Psoas muscle (tissue), 8 donors: ENCODE data around the gene SLC1A2. TPM values are rescaled to one million over a fixed set of nuclear protein-coding genes. Genes with fewer than 3 reads are reported as not detected.

Experiments
- ATAC-seq, 4 donors: fragments of 200-7000 bp; cut with Tn5 transposase; one replicate each; pipeline ENCODE4 v1.9.1; 2020; ENCODE audit warnings: moderate library complexity in 3 of 4, mild to moderate bottlenecking in 2 of 4
- DNase-seq, 2 donors: peaks; one replicate each; pipeline ENCODE4 v3.0.0-alpha.2; 2020
- H3K27ac ChIP-seq: fragments of 200-600 bp; one replicate; pipeline ENCODE4 v1.8.0; 2022
- H3K27me3 ChIP-seq, 3 donors: fragments of 200-600 bp in 1 of 3; one replicate each; pipeline versions ENCODE4 v1.6.1 to v1.8.0; 2013 to 2022; ENCODE audit warnings: low read length in 2 of 3, mild to moderate bottlenecking in 2 of 3, moderate library complexity in 1 of 3; ENCODE audit not compliant: insufficient read depth in 3 of 3
- H3K36me3 ChIP-seq, 2 donors: fragments of 200-600 bp in 1 of 2; one replicate each; pipeline versions ENCODE4 v1.6.1 to v1.8.0; 2013 to 2022; ENCODE audit warnings: low read depth in 1 of 2, mild to moderate bottlenecking in 1 of 2, moderate library complexity in 1 of 2; ENCODE audit not compliant: insufficient read depth in 1 of 2
- H3K4me1 ChIP-seq: fragments of 200-600 bp; one replicate; pipeline ENCODE4 v1.8.0; 2022
- H3K4me3 ChIP-seq: fragments of 200-600 bp; one replicate; pipeline ENCODE4 v1.8.0; 2022; ENCODE audit warnings: mild to moderate bottlenecking
- H3K9me3 ChIP-seq: fragments of 200-600 bp; one replicate; pipeline ENCODE4 v1.8.0; 2022
- WGBS, 3 donors: extraction: QIAGEN DNeasy Blood & Tissue Kit; methylation state at CpG; one replicate each; pipeline versions ENCODE4 v1.1.6 to v1.1.7; 2013; 5-methylcytosine and 5-hydroxymethylcytosine counted together
- intact Hi-C, 2 donors: fragments of 100-400 bp; cut with DNase I; formaldehyde crosslinking; loops; one replicate each; pipeline versions ENCODE4 v1.11.0 to v1.14.2; 2022
- polyA plus RNA-seq, 3 donors: library from polyadenylated mRNA; stranded (reverse); fragments of 200-250 nt; gene quantifications; one replicate each; pipeline ENCODE4 v1.2.3, GENCODE V29; 2013
- total RNA-seq, 4 donors: library from RNA; stranded (reverse); fragmentation: NEBNext Ultra II Directional in 2 of 4; extraction: Animal tissue kit (Norgen Biotek cat#: 25700) in 2 of 4; gene quantifications; one replicate each; pipeline versions ENCODE4 v1.2.1 to v1.2.4, GENCODE V29; 2021 to 2023
- TF ChIP-seq, protein P1 (sequence below): fragments of 200-600 bp; IDR thresholded peaks from one replicate; pipeline ENCODE4 v1.8.0; 2022; ENCODE audit warnings: antibody characterized with exemption
- donor health status: healthy with polysubstance abuse.
- donor health status: DM: no; HTN: no; CAD: no; lungs with moderate emphysema.
- donor health status: Bipolar disorder and iron deficiency.
- donor health status: healthy.
- donor health status: DM: yes; HTN: yes; CAD: no.
- donor health status: DM: no; HTN: no; CAD: no.
- donor health status: DM: no; HTN: no; CAD: no.
- donor health status: DM: yes; HTN: yes; CAD: no.

Gene SLC1A2
- total and polyA plus RNA-seq, 7 donors: 0.05 to 2.0 (median 0.35) TPM

DNA sequence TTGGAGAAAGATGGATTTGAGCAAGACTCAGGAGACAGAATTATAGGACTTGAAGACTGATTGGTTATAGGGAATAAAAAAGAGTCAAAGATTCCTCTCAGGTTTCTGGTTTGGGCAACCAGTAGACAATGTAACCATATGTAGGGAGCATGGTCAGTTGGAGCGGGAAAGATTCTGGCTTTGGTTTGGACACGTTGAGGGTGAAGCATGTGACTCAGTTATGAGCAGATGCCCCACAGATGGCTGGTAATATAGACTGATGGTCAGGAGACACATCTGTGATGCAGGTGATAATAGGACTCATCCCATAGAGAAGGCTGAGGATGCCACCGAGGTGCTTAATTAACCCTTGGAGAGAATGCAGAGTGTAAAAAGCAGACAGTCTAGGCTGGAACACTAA, 148.3 kb downstream of the SLC1A2 start:
- 92 to 97% (median 97%) methylated on average over 3 of the region's 3 CpGs for WGBS, 3 donors

DNA sequence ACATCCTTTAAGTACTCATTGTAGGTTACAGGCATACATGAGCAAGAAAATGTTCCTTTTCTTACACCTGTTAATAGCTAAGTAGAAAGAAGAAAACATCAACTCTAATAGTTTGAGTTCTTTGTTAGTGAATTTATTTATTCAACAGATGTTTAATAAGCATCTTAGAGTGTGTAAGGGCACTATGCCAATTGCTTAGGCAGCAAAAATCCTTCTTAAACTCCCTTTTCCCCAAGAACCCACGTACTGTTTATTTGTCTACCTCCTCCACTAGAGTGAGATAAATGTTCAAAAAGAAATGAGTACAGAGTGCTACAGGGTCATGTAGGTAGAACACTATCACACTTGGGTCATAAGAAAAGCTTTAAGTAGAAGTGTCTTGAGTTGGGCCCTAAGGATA, 149.0 kb downstream of the SLC1A2 start:
- TF ChIP-seq, protein P1, sequence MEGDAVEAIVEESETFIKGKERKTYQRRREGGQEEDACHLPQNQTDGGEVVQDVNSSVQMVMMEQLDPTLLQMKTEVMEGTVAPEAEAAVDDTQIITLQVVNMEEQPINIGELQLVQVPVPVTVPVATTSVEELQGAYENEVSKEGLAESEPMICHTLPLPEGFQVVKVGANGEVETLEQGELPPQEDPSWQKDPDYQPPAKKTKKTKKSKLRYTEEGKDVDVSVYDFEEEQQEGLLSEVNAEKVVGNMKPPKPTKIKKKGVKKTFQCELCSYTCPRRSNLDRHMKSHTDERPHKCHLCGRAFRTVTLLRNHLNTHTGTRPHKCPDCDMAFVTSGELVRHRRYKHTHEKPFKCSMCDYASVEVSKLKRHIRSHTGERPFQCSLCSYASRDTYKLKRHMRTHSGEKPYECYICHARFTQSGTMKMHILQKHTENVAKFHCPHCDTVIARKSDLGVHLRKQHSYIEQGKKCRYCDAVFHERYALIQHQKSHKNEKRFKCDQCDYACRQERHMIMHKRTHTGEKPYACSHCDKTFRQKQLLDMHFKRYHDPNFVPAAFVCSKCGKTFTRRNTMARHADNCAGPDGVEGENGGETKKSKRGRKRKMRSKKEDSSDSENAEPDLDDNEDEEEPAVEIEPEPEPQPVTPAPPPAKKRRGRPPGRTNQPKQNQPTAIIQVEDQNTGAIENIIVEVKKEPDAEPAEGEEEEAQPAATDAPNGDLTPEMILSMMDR: no peak
- no peak for DNase-seq
- H3K36me3 ChIP-seq: no peaks in the 10 kb centered on the region
- whole genome bisulfite sequencing, 3 donors: 52 to 65% (median 63%) methylated on average over 1 of the region's 1 CpG
- H3K9me3 ChIP-seq: no peaks in the 10 kb centered on the region
- no peaks in the 10 kb centered on the region for H3K27me3 ChIP-seq
- no peak overlapping the region for H3K4me3 ChIP-seq
- intact Hi-C loops: no loop called here
- no peak for ATAC-seq
- H3K27ac ChIP-seq: no peak overlapping the region
- no peaks in the 10 kb centered on the region for H3K4me1 ChIP-seq

More for the DNA sequence above, 148.3 kb downstream of the SLC1A2 start:
- TF ChIP-seq, protein P1: no peak
- no peaks in the 10 kb centered on the region for H3K27me3 ChIP-seq
- H3K4me3 ChIP-seq: no peak overlapping the region
- intact Hi-C loops: no loop called here
- H3K27ac ChIP-seq: no peak overlapping the region
- no peaks in the 10 kb centered on the region for H3K36me3 ChIP-seq
- ATAC-seq (no peak), DNase-seq (no peak)
- no peaks in the 10 kb centered on the region for H3K4me1 ChIP-seq
- no peaks in the 10 kb centered on the region for H3K9me3 ChIP-seq

DNA sequence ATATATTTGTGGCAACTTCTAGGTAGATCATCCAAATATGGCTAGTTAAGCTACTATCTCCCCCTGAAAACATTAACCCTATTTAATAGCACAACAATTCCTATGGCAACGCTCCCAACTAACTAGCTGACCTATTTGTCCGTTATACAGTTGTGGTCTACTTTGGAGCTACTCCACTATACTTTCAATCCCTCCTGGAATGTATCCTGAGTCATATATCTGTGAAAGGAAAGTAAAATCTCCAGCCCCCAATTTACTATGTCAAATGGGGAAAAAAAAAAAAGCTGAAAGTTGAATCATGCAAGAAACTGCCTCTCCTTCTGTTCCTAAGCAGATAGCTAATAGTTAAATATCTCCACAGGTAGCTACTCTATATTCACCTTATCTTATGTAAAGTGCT, 151.9 kb downstream of the SLC1A2 start:
- TF ChIP-seq, protein P1: no peak
- Histone ChIP-seq H3K9me3 (no peaks in the 10 kb centered on the region), H3K4me3 (no peak overlapping the region), H3K27me3 (no peaks in the 10 kb centered on the region), H3K27ac (no peak overlapping the region), H3K36me3 (no peaks in the 10 kb centered on the region), H3K4me1 (no peaks in the 10 kb centered on the region)
- 88 to 95% (median 90%) methylated on average over 2 of the region's 2 CpGs for WGBS, 3 donors
- DNase-seq (no peak), ATAC-seq (no peak)
- intact Hi-C loops: no loop called here

DNA sequence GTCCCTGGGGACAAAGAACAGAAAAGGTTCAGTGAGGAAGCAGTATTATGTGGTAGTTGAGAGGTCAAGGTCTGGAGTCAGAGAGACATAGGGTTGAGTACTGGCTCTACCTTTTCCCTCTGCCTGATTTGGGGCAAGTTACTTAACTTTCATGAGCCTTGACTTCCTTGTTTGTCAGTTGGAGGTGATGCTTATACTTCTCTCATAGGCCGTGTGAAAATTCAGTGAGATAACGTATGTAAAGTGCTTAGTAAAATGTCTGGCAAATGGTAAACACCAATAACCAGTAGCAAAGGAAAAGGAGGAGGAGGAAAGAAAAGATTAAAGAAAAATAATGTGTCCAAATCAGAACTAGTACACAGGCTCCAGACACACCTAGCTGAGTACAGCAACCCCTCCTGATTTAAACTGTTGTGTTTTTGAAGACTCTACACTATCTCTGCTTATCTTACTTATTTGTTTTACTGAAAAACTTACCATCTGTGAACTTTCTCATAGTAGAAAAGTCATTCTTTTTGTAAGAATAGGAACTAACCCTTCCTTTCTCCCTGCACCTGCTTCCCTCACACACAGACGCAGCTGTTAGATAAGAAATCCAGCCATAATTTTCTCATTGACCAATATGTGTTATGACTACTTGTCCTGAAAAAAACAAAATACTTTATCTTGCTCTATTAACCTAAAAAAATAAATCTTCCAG, 153.5 kb downstream of the SLC1A2 start:
- Histone ChIP-seq H3K27me3 (no peaks in the 10 kb centered on the region), H3K4me3 (no peak overlapping the region), H3K9me3 (no peaks in the 10 kb centered on the region), H3K36me3 (no peaks in the 10 kb centered on the region), H3K27ac (no peak overlapping the region), H3K4me1 (no peaks in the 10 kb centered on the region)
- DNase-seq (no peak), ATAC-seq (no peak)
- 81 to 89% (median 86%) methylated on average over 3 of the region's 3 CpGs for WGBS, 3 donors
- intact Hi-C loops: no loop called here
- TF ChIP-seq, protein P1: no peak

DNA sequence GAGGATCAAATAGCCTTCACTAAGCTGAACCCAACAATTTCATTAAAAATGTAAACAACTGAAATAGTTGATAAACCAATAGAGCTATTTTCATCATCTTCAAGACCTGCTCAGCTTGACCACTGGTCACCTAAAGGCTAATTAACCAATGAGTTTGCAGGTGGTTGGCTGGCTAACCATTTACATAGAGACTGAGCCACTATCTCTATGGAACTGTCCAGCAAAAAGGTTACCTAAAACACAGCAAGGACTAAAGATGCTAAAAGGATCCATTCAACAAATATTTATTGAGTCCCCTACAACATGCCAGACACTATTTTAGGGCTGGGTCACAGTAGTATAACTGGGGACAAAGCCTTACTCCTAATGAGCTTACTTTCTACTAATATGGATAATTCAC, 156.6 kb downstream of the SLC1A2 start:
- TF ChIP-seq, protein P1: no peak
- DNase-seq (no peak), ATAC-seq (no peak)
- Histone ChIP-seq H3K9me3 (no peaks in the 10 kb centered on the region), H3K36me3 (no peaks in the 10 kb centered on the region), H3K27me3 (peaks cover 0 to 3% (median 0%) of the 10 kb centered on the region in 3 donors), H3K4me1 (no peaks in the 10 kb centered on the region), H3K4me3 (no peak overlapping the region), H3K27ac (no peak overlapping the region)
- intact Hi-C loops: loop anchor here (5.0 kb wide), 2 partner anchors 130 to 145 kb away; no protein-coding TSS in a partner anchor
